A673 (cell line): ENCODE data around the gene MRGPRE. TPM values are rescaled to one million over a fixed set of nuclear protein-coding genes. Genes with fewer than 3 reads are reported as not detected.

Source experiments
- BruUV-seq: library from RNA; stranded (reverse); fragments of 400-500 nt; replicated peaks from 2 replicates; lab custom pipeline; 2021; lab: Mats Ljungman, UMichigan
- CTCF ChIA-PET: fragments of 300-600 bp; sonication (Branson Sonifier 250); formaldehyde crosslinking; loops from one replicate; lab custom pipeline; 2022; ENCODE audit warnings: antibody characterized with exemption; lab: Charles Lee
- POLR2A ChIA-PET: fragments of 300-600 bp; sonication (Branson Sonifier 250); formaldehyde crosslinking; loops from one replicate; lab custom pipeline; 2022; ENCODE audit warnings: antibody characterized with exemption; ENCODE audit not compliant: low non-redundant PET; lab: Charles Lee
- DNase-seq: peaks from one replicate; pipeline ENCODE4 v3.0.0-alpha.2; 2015; ENCODE audit warnings: low spot score
- H3K27ac ChIP-seq: fragments of 200-600 bp; sonication (generic); 2 replicates; pipeline ENCODE4 v1.5.1; 2016; ENCODE audit warnings: mixed run types, low read depth, mild to moderate bottlenecking, mixed read lengths, antibody characterized with exemption, low read length; ENCODE audit not compliant: poor library complexity, severe bottlenecking
- H3K27me3 ChIP-seq: fragments of 200-600 bp; sonication (generic); replicated peaks from 2 replicates; pipeline ENCODE4 v1.6.1; 2017; ENCODE audit warnings: mixed run types, low read depth, mild to moderate bottlenecking, mixed read lengths, antibody characterized with exemption, low read length; ENCODE audit not compliant: insufficient read depth, poor library complexity
- H3K36me3 ChIP-seq: fragments of 200-600 bp; sonication (generic); 2 replicates; pipeline ENCODE4 v1.6.1; 2016; ENCODE audit warnings: mixed run types, mild to moderate bottlenecking, mixed read lengths, antibody characterized with exemption, low read length; ENCODE audit not compliant: insufficient read depth, poor library complexity, severe bottlenecking
- H3K4me1 ChIP-seq: fragments of 200-600 bp; sonication (generic); 2 replicates; pipeline ENCODE4 v1.6.1; 2017; ENCODE audit warnings: mixed run types, mild to moderate bottlenecking, mixed read lengths, antibody characterized with exemption, low read length; ENCODE audit not compliant: insufficient read depth, poor library complexity, severe bottlenecking
- H3K4me3 ChIP-seq: fragments of 200-600 bp; sonication (generic); 2 replicates; pipeline ENCODE4 v1.5.1; 2016; ENCODE audit warnings: low read depth, mixed run types, mild to moderate bottlenecking, mixed read lengths, low read length; ENCODE audit not compliant: poor library complexity, severe bottlenecking
- H3K9me3 ChIP-seq: fragments of 200-600 bp; sonication (generic); 2 replicates; pipeline ENCODE4 v1.6.1; 2016; ENCODE audit warnings: mixed run types, low read depth, mild to moderate bottlenecking, mixed read lengths, antibody characterized with exemption, low read length; ENCODE audit not compliant: poor library complexity, severe bottlenecking
- CTCF ChIP-seq: fragments of 300-800, 200-600 bp; sonication (generic); conservative IDR thresholded peaks from 2 replicates; pipeline ENCODE4 v1.5.1; 2017; ENCODE audit warnings: low read depth, mild to moderate bottlenecking, antibody characterized with exemption, low read length, moderate library complexity, mixed read lengths
- EZH2 ChIP-seq: fragments of 200-600 bp; sonication (generic); IDR thresholded peaks from 2 replicates; pipeline ENCODE4 v1.6.1; 2017; ENCODE audit warnings: borderline replicate concordance, low read depth, mild to moderate bottlenecking, mixed read lengths, antibody characterized with exemption, low read length; ENCODE audit not compliant: poor library complexity, severe bottlenecking
- intact Hi-C: fragments of 100-400 bp; cut with micrococcal nuclease; formaldehyde crosslinking; loops from one replicate; pipeline ENCODE4 v1.10.0; 2022; ENCODE audit not compliant: unreplicated experiment
- total RNA-seq: library from RNA; stranded (reverse); gene quantifications from 2 replicates; pipeline ENCODE4 v1.2.3, GENCODE V29; 2021

MRGPRE gene
- total RNA-seq, 1 experiment from 2014 or later = not detected

- H3K27me3 ChIP-seq = no peaks in the 10 kb centered on the region
- no peaks in the 10 kb centered on the region for H3K4me1 ChIP-seq
- TF ChIP-seq CTCF = no peak
- TF ChIP-seq EZH2 = no peak
- no peak for DNase-seq
- POLR2A ChIA-PET = no interaction called here
- no peak overlapping the region for H3K27ac ChIP-seq
- no TSS peak for BruUV-seq
- no peaks in the 10 kb centered on the region for H3K36me3 ChIP-seq
- intact Hi-C loops = no loop called here
- H3K4me3 ChIP-seq = no peak overlapping the region
- H3K9me3 ChIP-seq = no peaks in the 10 kb centered on the region
- CTCF ChIA-PET = no interaction called here
Measured at GRCh38 chr11:3193373-3194015, 38.7 kb downstream of the MRGPRE start.

- ChIA-PET CTCF (no interaction called here), POLR2A (no interaction called here)
- TF ChIP-seq CTCF (no peak), EZH2 (no peak)
- H3K9me3 ChIP-seq = no peaks in the 10 kb centered on the region
- no TSS peak for BruUV-seq
- no peak overlapping the region for H3K27ac ChIP-seq
- intact Hi-C loops = no loop called here
- H3K27me3 ChIP-seq = no peaks in the 10 kb centered on the region
- no peak overlapping the region for H3K4me3 ChIP-seq
- no peaks in the 10 kb centered on the region for H3K36me3 ChIP-seq
- H3K4me1 ChIP-seq = no peaks in the 10 kb centered on the region
- DNase-seq = no peak
Measured at GRCh38 chr11:3192511-3193372, 39.5 kb downstream of the MRGPRE start.

DNA sequence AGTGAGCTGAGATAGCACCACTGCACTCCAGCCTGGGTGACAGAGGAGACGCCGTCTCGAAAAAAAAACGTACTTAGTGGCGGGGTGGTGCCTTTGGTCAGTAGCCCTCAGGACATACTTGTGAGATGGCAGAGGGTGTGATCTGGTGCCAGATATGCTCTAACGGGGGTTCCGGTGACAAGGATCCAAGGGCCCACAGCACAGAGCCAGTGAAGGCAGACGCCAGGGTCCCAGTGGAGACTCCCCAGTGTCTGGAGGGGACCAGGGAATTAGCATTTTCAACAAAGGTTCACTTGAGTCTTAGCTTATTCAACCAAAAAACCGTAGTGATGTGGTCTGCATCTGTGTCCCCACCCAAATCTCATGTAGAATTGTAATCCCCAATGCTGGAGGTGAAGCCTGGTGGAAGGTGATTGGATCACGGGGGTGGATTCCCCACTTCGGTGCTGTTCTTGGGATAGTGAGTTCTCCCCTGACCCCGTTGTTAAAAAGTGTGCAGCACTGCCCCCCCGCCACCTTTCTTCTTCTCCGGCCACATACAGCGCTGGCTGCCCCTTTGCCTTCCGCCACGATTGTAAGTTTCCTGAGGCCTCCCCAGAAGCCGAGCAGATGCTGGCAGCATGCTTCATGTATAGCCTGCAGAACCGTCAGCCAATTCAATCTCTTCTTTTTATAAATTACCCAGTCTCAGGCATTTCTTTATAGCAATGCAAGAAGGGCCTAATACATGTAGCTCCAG is 40.5 kb downstream of the MRGPRE start:
- no TSS peak for BruUV-seq
- intact Hi-C loops = no loop called here
- H3K4me1 ChIP-seq = no peaks in the 10 kb centered on the region
- CTCF ChIA-PET = no interaction called here
- H3K4me3 ChIP-seq = no peak overlapping the region
- no peak for DNase-seq
- no peaks in the 10 kb centered on the region for H3K36me3 ChIP-seq
- POLR2A ChIA-PET = no interaction called here
- no peak overlapping the region for H3K27ac ChIP-seq
- no peaks in the 10 kb centered on the region for H3K27me3 ChIP-seq
- no peaks in the 10 kb centered on the region for H3K9me3 ChIP-seq
- TF ChIP-seq EZH2 = no peak
- TF ChIP-seq CTCF = no peak
